GM19239 (cell line): ENCODE data around the gene TMEM47.

Experiments used
- DNase-seq: peaks from one replicate; pipeline ENCODE4 v3.0.0; 2011; ENCODE audit warnings: low spot score; ENCODE audit not compliant: insufficient read length
- FAIRE-seq: peaks from 2 replicates; lab custom pipeline; 2011; peaks lifted over from hg19 to GRCh38; lab: Jason Lieb, UNC

TMEM47 gene

GRCh38 chrX:34586346-34586911, 70.7 kb downstream of the TMEM47 start:
- DNase-seq = no peak
- FAIRE-seq = no peak

- FAIRE-seq (no peak), DNase-seq (no peak)
These were observed 71.5 kb downstream of the TMEM47 start for GRCh38 chrX:34585561-34585960.

GRCh38 chrX:34584781-34585180, 72.3 kb downstream of the TMEM47 start:
- FAIRE-seq = no peak
- DNase-seq = no peak

GRCh38 chrX:34580069-34580468, 77.0 kb downstream of the TMEM47 start:
- FAIRE-seq = no peak
- no peak for DNase-seq

DNA sequence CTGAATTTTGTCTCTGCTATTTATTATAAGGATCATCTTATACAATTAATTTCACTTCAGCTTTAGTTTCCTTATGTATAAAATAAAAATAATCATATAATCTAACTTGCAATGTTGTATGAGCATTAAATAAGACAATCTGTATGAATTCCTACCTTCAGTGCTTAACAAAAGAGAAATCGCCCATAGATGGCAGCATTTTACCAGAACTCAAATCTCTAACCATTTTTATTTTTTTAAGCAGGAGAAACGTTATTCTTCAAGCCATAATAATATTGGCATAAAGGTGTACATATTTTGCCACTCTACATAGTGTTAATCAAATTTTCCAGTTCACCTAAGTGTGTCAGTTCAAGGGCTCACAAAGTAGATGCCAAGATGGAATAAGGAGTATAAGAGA, 78.8 kb downstream of the TMEM47 start:
- DNase-seq = no peak
- no peak for FAIRE-seq
